ENCODE results near the gene CDKN3.
"Not testable (repeated sequence)": the region's sequence is repeated elsewhere in the genome, so short reads cannot be mapped to it uniquely, and the experiment has no call there.

- TF ChIP-seq POLR2AphosphoS5 (IDR thresholded peaks at IDR 0.05; ENCODE audit: insufficient read depth in 1 of 2, low read depth in 1 of 2); CTCF (IDR thresholded peaks at IDR 0.05); POLR2A (IDR thresholded peaks at IDR 0.05): not testable (repeated sequence)
Observed at GRCh38 chr14:54392986-54393884, 3.6 kb upstream of the CDKN3 start.

Measured in vagina (tissue), 2 donors.